CD4-positive, CD25-positive, alpha-beta regulatory T cell (primary cell): ENCODE data around the gene CD300LB. TPM values are rescaled to one million over a fixed set of nuclear protein-coding genes. Genes with fewer than 3 reads are reported as not detected.
"Not testable (repeated sequence)": the region's sequence is repeated elsewhere in the genome, so short reads cannot be mapped to it uniquely, and the experiment has no call there.

Source experiments
- ATAC-seq, 2 donors: fragments of 150-1000 bp; cut with Tn5 transposase; one replicate each; pipeline ENCODE4 v1.10.0; 2021; ENCODE audit warnings: low read depth in 2 of 2, moderate number of reproducible peaks in 2 of 2, moderate library complexity in 1 of 2
- DNase-seq, 3 donors: peaks; one replicate each; pipeline versions ENCODE4 v3.0.0 to v3.0.0-alpha.2; 2012 to 2022; ENCODE audit warnings: mixed read lengths in 1 of 3
- H3K27ac ChIP-seq: one replicate; pipeline ENCODE4 v1.7.0; 2013; ENCODE audit warnings: mild to moderate bottlenecking, low read length; ENCODE audit not compliant: insufficient read depth, poor library complexity, severe bottlenecking
- H3K27me3 ChIP-seq: one replicate; pipeline ENCODE4 v1.7.0; 2013; ENCODE audit warnings: low read length; ENCODE audit not compliant: control insufficient read depth, insufficient read depth
- H3K36me3 ChIP-seq: one replicate; pipeline ENCODE4 v1.7.0; 2013; ENCODE audit warnings: mild to moderate bottlenecking, low read length, moderate library complexity; ENCODE audit not compliant: control insufficient read depth, insufficient read depth
- H3K4me1 ChIP-seq: 2 replicates; pipeline ENCODE4 v1.7.0; 2013; ENCODE audit warnings: mild to moderate bottlenecking, low read length; ENCODE audit not compliant: insufficient read depth, control insufficient read depth, poor library complexity, severe bottlenecking
- H3K4me3 ChIP-seq: one replicate; pipeline ENCODE4 v1.7.0; 2013; ENCODE audit warnings: low read depth, mild to moderate bottlenecking, low read length, moderate library complexity
- H3K9me3 ChIP-seq, 2 experiments: 1 replicate in 1 of 2; 2 replicates in 1 of 2; pipeline ENCODE4 v1.7.0; 2013; ENCODE audit warnings: low read length in 2 of 2, mild to moderate bottlenecking in 1 of 2, moderate library complexity in 1 of 2; ENCODE audit not compliant: control insufficient read depth in 2 of 2
- H3K27ac Mint-ChIP-seq, 3 donors: one replicate each; pipeline ENCODE4 v1.8.0; 2020 to 2022; ENCODE audit warnings: mild to moderate bottlenecking in 3 of 3, mixed read lengths in 3 of 3, moderate library complexity in 2 of 3
- H3K27me3 Mint-ChIP-seq: one replicate; pipeline ENCODE4 v1.8.0; 2022; ENCODE audit warnings: mild to moderate bottlenecking, mixed read lengths
- H3K36me3 Mint-ChIP-seq: one replicate; pipeline ENCODE4 v1.8.0; 2020; ENCODE audit warnings: mixed read lengths
- H3K4me1 Mint-ChIP-seq, 4 donors: one replicate each; pipeline ENCODE4 v1.8.0; 2020 to 2022; ENCODE audit warnings: mixed read lengths in 4 of 4, mild to moderate bottlenecking in 1 of 4
- H3K4me3 Mint-ChIP-seq, 4 donors: one replicate each; pipeline ENCODE4 v1.8.0; 2020 to 2022; ENCODE audit warnings: mild to moderate bottlenecking in 4 of 4, mixed read lengths in 4 of 4, moderate library complexity in 3 of 4
- H3K9me3 Mint-ChIP-seq, 7 donors: one replicate each; pipeline ENCODE4 v1.8.0; 2020 to 2022; ENCODE audit warnings: mixed read lengths in 7 of 7, mild to moderate bottlenecking in 3 of 7, moderate library complexity in 2 of 7
- polyA plus RNA-seq, 4 donors: library from polyadenylated mRNA; unstranded; fragments of 300-500 nt; fragmentation: Illumina TruSeq; gene quantifications; one replicate each; pipeline ENCODE4 v1.2.3, GENCODE V29; 2021
- total RNA-seq: library from RNA; stranded (reverse); gene quantifications from one replicate; pipeline ENCODE4 v1.2.3, GENCODE V29; 2022

CD300LB gene
- total and polyA plus RNA-seq, 5 donors from 2014 or later: not detected

GRCh38 chr17:74558882-74559519, 27.7 kb upstream of the CD300LB start:
- Mint-ChIP-seq H3K9me3 (peaks cover 0 to 3% (median 0%) of the 10 kb centered on the region in 7 donors), H3K4me3 (no peak overlapping the region), H3K27ac (no peak overlapping the region), H3K27me3 (peaks cover 20% of the 10 kb centered on the region), H3K4me1 (peaks cover 0 to 6% (median 0%) of the 10 kb centered on the region in 4 donors), H3K36me3 (no peaks in the 10 kb centered on the region)
- no peaks in the 10 kb centered on the region for H3K36me3 ChIP-seq
- no peak overlapping the region for H3K4me3 ChIP-seq
- H3K27me3 ChIP-seq: no peaks in the 10 kb centered on the region
- DNase-seq: no peak
- no peak for ATAC-seq
- H3K27ac ChIP-seq: no peak overlapping the region
- H3K4me1 ChIP-seq: no peaks in the 10 kb centered on the region
- H3K9me3 ChIP-seq: no peaks in the 10 kb centered on the region

GRCh38 chr17:74558402-74558801, 27.1 kb upstream of the CD300LB start:
- H3K4me3 ChIP-seq, H3K9me3 Mint-ChIP-seq, H3K27ac ChIP-seq, H3K4me1 Mint-ChIP-seq, H3K36me3 Mint-ChIP-seq, H3K36me3 ChIP-seq, H3K4me1 ChIP-seq, H3K4me3 Mint-ChIP-seq, DNase-seq, H3K27ac Mint-ChIP-seq, H3K9me3 ChIP-seq, H3K27me3 ChIP-seq, ATAC-seq: not testable (repeated sequence)
- H3K27me3 Mint-ChIP-seq: peaks cover 22% of the 10 kb centered on the region

GRCh38 chr17:74555427-74555940, 24.2 kb upstream of the CD300LB start:
- ATAC-seq (no peak), DNase-seq (no peak)
- no peaks in the 10 kb centered on the region for H3K27me3 ChIP-seq
- H3K4me3 ChIP-seq: no peak overlapping the region
- Mint-ChIP-seq H3K27me3 (peaks cover 24% of the 10 kb centered on the region), H3K36me3 (no peaks in the 10 kb centered on the region), H3K4me3 (no peak overlapping the region), H3K27ac (no peak overlapping the region), H3K9me3 (peaks cover 0 to 3% (median 0%) of the 10 kb centered on the region in 7 donors), H3K4me1 (peaks cover 0 to 6% (median 0%) of the 10 kb centered on the region in 4 donors)
- H3K36me3 ChIP-seq: no peaks in the 10 kb centered on the region
- H3K4me1 ChIP-seq: no peaks in the 10 kb centered on the region
- no peaks in the 10 kb centered on the region for H3K9me3 ChIP-seq
- H3K27ac ChIP-seq: no peak overlapping the region

DNA sequence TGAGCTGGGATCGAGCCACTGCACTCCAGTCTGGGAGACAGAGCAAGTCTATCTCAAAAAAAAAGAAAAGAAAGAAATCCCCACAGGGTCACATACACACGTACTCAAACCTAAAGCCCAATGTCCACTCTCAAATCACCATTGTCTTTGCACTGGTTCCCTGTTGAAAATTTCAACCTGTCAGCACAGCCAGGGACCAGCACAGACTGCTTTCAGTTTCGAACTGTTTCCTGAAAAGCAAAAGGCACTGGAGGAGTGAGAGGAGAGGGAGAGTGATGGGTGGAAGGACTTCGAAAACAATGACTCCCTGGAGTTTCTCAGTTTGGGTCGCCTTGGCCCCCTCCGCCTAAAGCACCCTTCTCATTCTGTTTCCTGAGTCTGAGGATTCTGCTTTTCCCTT, 23.6 kb upstream of the CD300LB start:
- Histone ChIP-seq H3K27ac (no peak overlapping the region), H3K4me3 (no peak overlapping the region), H3K27me3 (no peaks in the 10 kb centered on the region), H3K4me1 (no peaks in the 10 kb centered on the region), H3K9me3 (no peaks in the 10 kb centered on the region), H3K36me3 (no peaks in the 10 kb centered on the region)
- Mint-ChIP-seq H3K36me3 (no peaks in the 10 kb centered on the region), H3K27me3 (peaks cover 24% of the 10 kb centered on the region), H3K27ac (peak overlapping the region in 1 of 3 donors; percentile 57), H3K4me1 (peaks cover 0 to 6% (median 0%) of the 10 kb centered on the region in 4 donors), H3K4me3 (no peak overlapping the region), H3K9me3 (peaks cover 0 to 3% (median 0%) of the 10 kb centered on the region in 7 donors)
- ATAC-seq (no peak), DNase-seq (no peak)

- no peaks in the 10 kb centered on the region for H3K9me3 ChIP-seq
- Mint-ChIP-seq H3K27me3 (peaks cover 17% of the 10 kb centered on the region), H3K27ac (no peak overlapping the region), H3K4me3 (no peak overlapping the region), H3K4me1 (peaks cover 0 to 4% (median 2%) of the 10 kb centered on the region in 4 donors), H3K9me3 (peaks cover 0 to 3% (median 0%) of the 10 kb centered on the region in 7 donors), H3K36me3 (no peaks in the 10 kb centered on the region)
- H3K36me3 ChIP-seq: no peaks in the 10 kb centered on the region
- no peak for DNase-seq
- H3K27ac ChIP-seq: no peak overlapping the region
- H3K4me3 ChIP-seq: no peak overlapping the region
- H3K27me3 ChIP-seq: no peaks in the 10 kb centered on the region
- H3K4me1 ChIP-seq: no peaks in the 10 kb centered on the region
- ATAC-seq: no peak
These were observed 20.8 kb upstream of the CD300LB start for GRCh38 chr17:74552037-74552436.

DNA sequence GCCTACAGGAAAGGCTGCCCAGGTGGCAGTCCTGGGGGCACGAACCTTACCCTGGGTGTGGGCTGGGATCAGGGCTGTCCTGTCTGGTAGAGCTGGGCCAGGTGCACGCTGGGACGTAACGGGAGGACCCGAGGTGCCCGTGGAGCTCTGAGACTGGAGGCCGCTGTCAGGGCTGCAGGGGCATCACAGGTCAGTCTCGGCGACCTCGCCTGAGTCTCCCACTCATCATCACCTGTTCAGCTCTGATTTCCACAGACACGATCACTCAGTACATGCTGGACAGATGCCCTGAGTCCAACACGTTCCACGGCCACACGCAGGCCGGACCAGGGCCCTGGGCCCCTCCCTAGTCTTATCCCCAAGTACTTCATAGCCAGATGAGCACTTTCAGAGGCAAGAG, 19.3 kb upstream of the CD300LB start:
- DNase-seq (no peak), ATAC-seq (no peak)
- Mint-ChIP-seq H3K36me3 (no peaks in the 10 kb centered on the region), H3K27ac (no peak overlapping the region), H3K9me3 (no peaks in the 10 kb centered on the region), H3K4me3 (no peak overlapping the region), H3K27me3 (peaks cover 16% of the 10 kb centered on the region), H3K4me1 (peaks cover 0 to 3% (median under 1%) of the 10 kb centered on the region in 4 donors)
- Histone ChIP-seq H3K27me3 (no peaks in the 10 kb centered on the region), H3K9me3 (no peaks in the 10 kb centered on the region), H3K27ac (no peak overlapping the region), H3K4me1 (no peaks in the 10 kb centered on the region), H3K36me3 (no peaks in the 10 kb centered on the region), H3K4me3 (no peak overlapping the region)

DNA sequence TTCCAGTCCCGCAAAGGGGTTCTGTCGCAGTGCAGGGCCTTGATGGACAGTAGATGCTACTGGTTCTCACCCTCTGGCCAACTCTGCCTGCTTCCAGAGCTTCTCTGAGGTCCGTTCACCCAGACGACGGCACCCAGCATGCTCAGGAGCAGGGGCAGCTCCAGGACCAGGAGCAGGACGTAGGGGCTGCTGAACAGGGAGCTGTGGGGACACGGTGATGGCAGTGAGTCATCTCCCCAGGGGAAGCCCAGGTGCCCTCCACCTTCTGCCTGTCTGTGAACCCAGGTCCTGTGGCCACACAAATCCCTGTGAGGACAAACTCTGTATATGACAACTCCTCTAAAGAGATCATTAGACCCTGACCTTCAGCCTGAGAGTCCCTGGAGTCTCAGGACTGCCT, 18.1 kb upstream of the CD300LB start:
- Histone ChIP-seq H3K9me3 (no peaks in the 10 kb centered on the region), H3K4me3 (no peak overlapping the region), H3K4me1 (no peaks in the 10 kb centered on the region), H3K27ac (no peak overlapping the region), H3K27me3 (no peaks in the 10 kb centered on the region), H3K36me3 (no peaks in the 10 kb centered on the region)
- Mint-ChIP-seq H3K27me3 (peaks cover 11% of the 10 kb centered on the region), H3K4me3 (no peak overlapping the region), H3K27ac (no peak overlapping the region), H3K9me3 (no peaks in the 10 kb centered on the region), H3K36me3 (no peaks in the 10 kb centered on the region), H3K4me1 (peaks cover 0 to 3% (median under 1%) of the 10 kb centered on the region in 4 donors)
- no peak for ATAC-seq
- DNase-seq: no peak

- H3K27me3 ChIP-seq: no peaks in the 10 kb centered on the region
- no peak for ATAC-seq
- Mint-ChIP-seq H3K4me1 (peaks cover 0 to 3% (median under 1%) of the 10 kb centered on the region in 4 donors), H3K27me3 (peaks cover 2% of the 10 kb centered on the region), H3K9me3 (no peaks in the 10 kb centered on the region), H3K4me3 (no peak overlapping the region), H3K36me3 (no peaks in the 10 kb centered on the region), H3K27ac (peak overlapping the region in 1 of 3 donors; percentile 63)
- DNase-seq: peak in 1 of 3 donors; percentile 49
- no peak overlapping the region for H3K4me3 ChIP-seq
- H3K4me1 ChIP-seq: no peaks in the 10 kb centered on the region
- H3K36me3 ChIP-seq: no peaks in the 10 kb centered on the region
- no peaks in the 10 kb centered on the region for H3K9me3 ChIP-seq
- H3K27ac ChIP-seq: no peak overlapping the region
These were observed 16.5 kb upstream of the CD300LB start for GRCh38 chr17:74547736-74548135.
